HG02938 (cell line): ENCODE measurements around the gene MPV17L2.

Source experiments
- ATAC-seq: cut with Tn5 transposase; IDR thresholded peaks from one replicate; pipeline ENCODE4 v1.9.1; 2021; ENCODE audit warnings: mild to moderate bottlenecking, moderate library complexity; ENCODE audit not compliant: unreplicated experiment

The MPV17L2 gene

DNA sequence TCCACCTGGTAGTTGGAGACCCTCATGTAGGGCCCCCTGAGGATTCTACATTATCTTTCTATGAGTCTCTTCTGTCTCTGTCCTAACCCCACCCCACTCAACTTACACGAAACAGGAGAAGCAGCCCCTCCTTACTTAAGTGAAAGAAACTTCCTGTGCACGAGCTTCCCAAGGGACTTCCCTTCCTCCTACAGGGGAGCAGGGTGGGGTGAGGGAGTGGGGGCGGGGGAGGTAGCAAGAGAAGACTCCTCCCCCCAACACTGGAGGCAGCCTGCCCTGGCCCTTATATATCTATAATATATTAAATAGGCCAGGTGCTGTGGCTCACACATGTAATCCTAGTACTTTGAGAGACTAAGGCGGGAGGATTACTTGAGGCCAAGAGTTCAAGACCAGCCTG lies 38.8 kb downstream of the MPV17L2 start:
- ATAC-seq, result no peak

GRCh38 chr19:18232540-18233223 lies 39.7 kb downstream of the MPV17L2 start:
- ATAC-seq, result no peak

- no peak for ATAC-seq
These were observed 40.3 kb downstream of the MPV17L2 start for GRCh38 chr19:18233224-18233825.

GRCh38 chr19:18234194-18234593 lies 41.2 kb downstream of the MPV17L2 start:
- ATAC-seq, result no peak

DNA sequence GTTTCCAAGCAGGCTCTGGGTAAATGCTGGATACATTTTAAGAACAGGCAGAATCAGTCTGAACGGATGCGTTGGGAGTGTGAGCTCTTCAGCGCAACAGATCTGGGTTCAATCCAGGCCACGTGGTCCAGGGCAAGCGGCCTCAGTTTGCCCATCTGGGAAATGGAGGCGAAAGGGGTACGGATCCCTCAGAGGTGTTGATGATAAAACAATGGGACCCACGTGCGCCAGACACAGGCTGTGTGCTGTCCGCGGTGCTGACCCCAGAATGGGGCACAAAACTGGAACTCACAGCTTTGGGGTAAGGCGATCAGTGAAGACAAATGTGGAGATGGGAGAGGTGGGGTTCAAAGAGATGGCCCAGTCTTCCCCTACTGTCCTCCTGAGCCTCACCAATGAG lies 46.3 kb downstream of the MPV17L2 start:
- ATAC-seq, result no peak

DNA sequence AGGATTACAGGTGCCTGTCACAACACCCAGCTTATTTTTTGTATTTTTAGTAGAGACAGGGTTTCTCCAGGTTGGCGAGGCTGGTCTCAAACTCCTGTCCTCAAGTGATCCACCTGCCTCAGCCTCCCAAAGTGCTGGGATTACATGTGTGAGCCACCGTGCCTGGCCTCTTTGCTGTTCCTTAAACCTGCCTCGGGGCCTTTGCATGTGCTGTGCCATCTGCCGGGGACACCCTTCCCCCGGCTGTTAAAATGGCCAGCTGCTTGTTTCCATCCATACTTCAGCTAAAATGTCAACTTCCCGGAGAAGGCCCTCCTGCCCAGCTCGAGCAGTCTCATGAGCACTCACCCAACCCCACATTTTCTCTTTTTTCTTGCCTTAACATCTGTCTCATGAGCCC lies 52.3 kb downstream of the MPV17L2 start:
- no peak for ATAC-seq
